Sigmoid colon (tissue), 7 donors: ENCODE results near the gene FGF21. TPM values are rescaled to one million over a fixed set of nuclear protein-coding genes. Genes with fewer than 3 reads are reported as not detected.

Experiments
- DNase-seq: peaks from one replicate; pipeline ENCODE4 v3.0.0-alpha.2; 2019
- H3K27ac ChIP-seq, 4 donors: fragments of 200-600 bp; sonication (generic); one replicate each; pipeline ENCODE4 v1.5.1; 2016 to 2019; ENCODE audit warnings: mild to moderate bottlenecking in 1 of 4
- H3K27me3 ChIP-seq, 3 donors: fragments of 200-600 bp; sonication (generic); one replicate each; pipeline ENCODE4 v1.5.1; 2019; ENCODE audit warnings: mild to moderate bottlenecking in 1 of 3
- H3K36me3 ChIP-seq, 4 donors: fragments of 200-600 bp; sonication (generic); one replicate each; pipeline ENCODE4 v1.5.1; 2016 to 2019
- H3K4me1 ChIP-seq, 4 donors: fragments of 200-600 bp; sonication (generic); one replicate each; pipeline ENCODE4 v1.5.1; 2017 to 2019
- H3K4me3 ChIP-seq, 4 donors: fragments of 200-600 bp; sonication (generic); one replicate each; pipeline ENCODE4 v1.5.1; 2017 to 2019; ENCODE audit warnings: mild to moderate bottlenecking in 2 of 4, moderate library complexity in 1 of 4
- H3K9me3 ChIP-seq, 4 donors: fragments of 200-600 bp in 3 of 4; sonication (generic) in 3 of 4; one replicate each; pipeline versions ENCODE4 v1.5.1 to v1.6.1; 2013 to 2019
- EP300 ChIP-seq, 4 donors: sonication (generic); formaldehyde crosslinking; IDR thresholded peaks; one replicate each; pipeline ENCODE4 v1.6.1; 2017; ENCODE audit warnings: antibody characterized with exemption in 4 of 4
- POLR2A ChIP-seq, 2 donors: fragments of 450-650 bp; IDR thresholded peaks; one replicate each; pipeline ENCODE4 v1.6.1; 2016; ENCODE audit warnings: antibody characterized with exemption in 2 of 2, mild to moderate bottlenecking in 2 of 2, moderate library complexity in 2 of 2
- POLR2AphosphoS5 ChIP-seq, 4 donors: sonication (generic); formaldehyde crosslinking; IDR thresholded peaks; one replicate each; pipeline ENCODE4 v1.6.1; 2017; ENCODE audit warnings: antibody characterized with exemption in 4 of 4
- WGBS, 2 donors: extraction: QIAGEN DNeasy Blood & Tissue Kit; methylation state at CpG; one replicate each; pipeline ENCODE4 v1.1.7; 2013; 5-methylcytosine and 5-hydroxymethylcytosine counted together
- intact Hi-C: fragments of 100-400 bp; cut with DNase I; formaldehyde crosslinking; loops from one replicate; pipeline ENCODE4 v1.15.1; 2023
- polyA plus RNA-seq, 3 donors: library from polyadenylated mRNA; stranded (reverse); fragments of 200-250 nt; gene quantifications; one replicate each; pipeline ENCODE4 v1.2.3, GENCODE V29; 2013
- total RNA-seq, 4 donors: library from RNA; depleted of rRNA; stranded (reverse); fragments of >200 nt; gene quantifications; one replicate each; pipeline ENCODE4 v1.1.0, GENCODE V29; 2016
- TF ChIP-seq, protein P1 (sequence below), 4 experiments: fragments of 450-650 bp in 3 of 4; fragments of 200-600 bp in 1 of 4; IDR thresholded peaks; one replicate each; pipeline ENCODE4 v1.5.1; 2016 to 2019; ENCODE audit warnings: antibody characterized with exemption in 4 of 4, mild to moderate bottlenecking in 3 of 4, moderate library complexity in 2 of 4
- donor health status: healthy with polysubstance abuse.
- donor health status: Bipolar disorder and iron deficiency.
- donor health status: healthy.

FGF21 gene, protein sequence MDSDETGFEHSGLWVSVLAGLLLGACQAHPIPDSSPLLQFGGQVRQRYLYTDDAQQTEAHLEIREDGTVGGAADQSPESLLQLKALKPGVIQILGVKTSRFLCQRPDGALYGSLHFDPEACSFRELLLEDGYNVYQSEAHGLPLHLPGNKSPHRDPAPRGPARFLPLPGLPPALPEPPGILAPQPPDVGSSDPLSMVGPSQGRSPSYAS
- total RNA-seq (not detected), polyA plus RNA-seq (not detected)

DNA sequence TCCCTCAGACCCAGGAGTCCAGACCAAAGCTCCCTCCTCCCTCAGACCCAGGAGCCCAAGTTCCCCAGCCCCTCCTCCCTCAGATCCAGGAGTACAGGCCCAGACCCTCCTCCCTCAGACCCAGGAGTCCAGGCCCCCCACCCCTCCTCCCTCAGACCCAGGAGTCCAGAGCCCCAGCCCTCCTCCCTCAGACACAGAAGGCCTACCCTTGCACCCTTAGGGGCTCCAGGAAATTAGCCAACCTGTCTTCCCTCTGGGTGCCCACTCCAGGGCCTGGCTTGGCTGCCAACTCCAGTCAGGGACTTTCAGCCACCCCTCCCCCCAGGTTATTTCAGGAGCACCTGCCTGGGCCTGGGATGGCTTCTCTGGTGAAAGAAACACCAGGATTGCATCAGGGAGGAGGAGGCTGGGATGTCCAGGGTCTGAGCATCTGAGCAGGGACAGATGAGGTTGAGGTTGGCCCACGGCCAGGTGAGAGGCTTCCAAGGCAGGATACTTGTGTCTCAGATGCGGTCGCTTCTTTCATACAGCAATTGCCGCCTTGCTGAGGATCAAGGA, at the start of gene FGF21:
Gene FGF21 (plus strand): TSS at position 441 of the 558 bp plus-strand sequence. CDS start 713 bp downstream, outside the sequence.
- 71 to 86% methylated on average over 4 of the region's 4 CpGs for WGBS, 2 donors
- Histone ChIP-seq H3K36me3 (no peaks in the 10 kb centered on the region), H3K4me1 (peaks cover 0 to 15% (median 13%) of the 10 kb centered on the region in 4 donors), H3K9me3 (no peaks in the 10 kb centered on the region), H3K27ac (no peak within 1 kb of the TSS), H3K27me3 (peaks cover 18 to 35% (median 32%) of the 10 kb centered on the region in 3 donors), H3K4me3 (no peak within 1 kb of the TSS)
- intact Hi-C loops: no loop called here
- no peak for TF ChIP-seq POLR2A (IDR thresholded peaks at IDR 0.05)
- no peak for TF ChIP-seq POLR2AphosphoS5 (IDR thresholded peaks at IDR 0.05)
- DNase-seq: no peak

DNA sequence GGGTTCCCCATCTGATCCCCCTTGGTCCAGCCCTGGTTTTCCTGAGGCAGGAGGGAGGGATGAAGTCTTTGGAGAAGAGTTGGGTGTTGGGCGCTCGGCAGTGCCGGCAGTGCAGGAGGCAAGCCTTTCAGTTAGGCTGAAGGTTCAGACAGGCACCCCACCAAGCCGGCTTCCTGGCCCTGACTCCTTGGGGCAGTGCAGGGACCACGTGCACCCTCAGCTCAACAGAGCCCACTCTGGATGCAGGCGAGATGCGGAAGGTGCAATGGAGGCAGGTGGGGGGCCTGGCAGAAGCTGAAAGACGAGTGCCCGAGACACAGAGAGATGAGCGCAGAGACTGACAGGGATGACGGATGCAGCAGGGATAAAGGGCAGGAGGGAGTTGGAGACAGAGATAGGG, 46.9 kb upstream of the FGF21 start:
- 80 to 85% methylated on average over 11 of the region's 11 CpGs for WGBS, 2 donors
- H3K4me1 ChIP-seq: peaks cover 0 to 10% (median 7%) of the 10 kb centered on the region in 4 donors

DNA sequence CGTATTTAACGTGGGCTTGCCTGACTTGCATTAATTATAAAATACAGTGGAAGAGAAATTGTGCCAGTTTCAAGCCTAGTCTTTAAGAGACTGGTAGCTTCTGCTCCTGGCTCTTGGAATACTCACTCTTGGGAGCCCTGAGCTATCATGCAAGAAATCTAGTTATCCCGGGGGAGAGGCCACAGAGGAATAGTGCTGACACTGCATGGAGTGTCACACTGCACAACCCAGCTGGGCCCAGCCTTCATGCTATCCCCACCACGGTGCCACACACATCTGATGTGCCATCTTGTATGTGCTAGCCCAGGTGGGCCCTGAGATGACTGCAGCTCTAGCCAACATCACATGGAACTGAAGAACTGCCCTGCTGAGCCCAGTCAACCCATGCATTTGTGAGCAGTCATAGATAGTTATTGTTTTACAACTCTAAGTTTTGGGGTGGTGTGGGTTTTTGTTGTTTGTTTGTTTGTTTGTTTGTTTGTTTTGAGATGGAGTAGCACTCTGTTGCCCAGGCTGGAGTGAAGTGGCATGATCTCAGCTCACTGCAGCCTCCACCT, 44.1 kb upstream of the FGF21 start:
- Histone ChIP-seq H3K4me3 (no peak overlapping the region), H3K36me3 (no peaks in the 10 kb centered on the region), H3K27ac (no peak overlapping the region), H3K27me3 (no peaks in the 10 kb centered on the region), H3K9me3 (peaks cover 0 to 2% (median 0%) of the 10 kb centered on the region in 4 donors), H3K4me1 (peaks cover 0 to 30% (median 25%) of the 10 kb centered on the region in 4 donors)
- no peak for DNase-seq
- 94 to 96% methylated on average over 4 of the region's 4 CpGs for WGBS, 2 donors
- no peak for TF ChIP-seq POLR2A (IDR thresholded peaks at IDR 0.05)
- no peak for TF ChIP-seq EP300 (IDR thresholded peaks at IDR 0.05)
- TF ChIP-seq, protein P1, sequence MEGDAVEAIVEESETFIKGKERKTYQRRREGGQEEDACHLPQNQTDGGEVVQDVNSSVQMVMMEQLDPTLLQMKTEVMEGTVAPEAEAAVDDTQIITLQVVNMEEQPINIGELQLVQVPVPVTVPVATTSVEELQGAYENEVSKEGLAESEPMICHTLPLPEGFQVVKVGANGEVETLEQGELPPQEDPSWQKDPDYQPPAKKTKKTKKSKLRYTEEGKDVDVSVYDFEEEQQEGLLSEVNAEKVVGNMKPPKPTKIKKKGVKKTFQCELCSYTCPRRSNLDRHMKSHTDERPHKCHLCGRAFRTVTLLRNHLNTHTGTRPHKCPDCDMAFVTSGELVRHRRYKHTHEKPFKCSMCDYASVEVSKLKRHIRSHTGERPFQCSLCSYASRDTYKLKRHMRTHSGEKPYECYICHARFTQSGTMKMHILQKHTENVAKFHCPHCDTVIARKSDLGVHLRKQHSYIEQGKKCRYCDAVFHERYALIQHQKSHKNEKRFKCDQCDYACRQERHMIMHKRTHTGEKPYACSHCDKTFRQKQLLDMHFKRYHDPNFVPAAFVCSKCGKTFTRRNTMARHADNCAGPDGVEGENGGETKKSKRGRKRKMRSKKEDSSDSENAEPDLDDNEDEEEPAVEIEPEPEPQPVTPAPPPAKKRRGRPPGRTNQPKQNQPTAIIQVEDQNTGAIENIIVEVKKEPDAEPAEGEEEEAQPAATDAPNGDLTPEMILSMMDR (IDR thresholded peaks at IDR 0.05): no peak
- TF ChIP-seq POLR2AphosphoS5 (IDR thresholded peaks at IDR 0.05): no peak
- intact Hi-C loops: loop anchor here (5.0 kb wide), 1 partner anchor 36 kb away; the partner anchor contains the start of gene IZUMO1

More for the DNA sequence above, 46.9 kb upstream of the FGF21 start:
- Histone ChIP-seq H3K27me3 (no peaks in the 10 kb centered on the region), H3K27ac (no peak overlapping the region), H3K9me3 (peaks cover 0 to 2% (median 0%) of the 10 kb centered on the region in 4 donors), H3K36me3 (no peaks in the 10 kb centered on the region), H3K4me3 (no peak overlapping the region)
- TF ChIP-seq, protein P1 (IDR thresholded peaks at IDR 0.05): no peak
- TF ChIP-seq EP300 (IDR thresholded peaks at IDR 0.05): no peak
- TF ChIP-seq POLR2AphosphoS5 (IDR thresholded peaks at IDR 0.05): no peak
- TF ChIP-seq POLR2A (IDR thresholded peaks at IDR 0.05): no peak
- DNase-seq: no peak
- intact Hi-C loops: no loop called here

DNA sequence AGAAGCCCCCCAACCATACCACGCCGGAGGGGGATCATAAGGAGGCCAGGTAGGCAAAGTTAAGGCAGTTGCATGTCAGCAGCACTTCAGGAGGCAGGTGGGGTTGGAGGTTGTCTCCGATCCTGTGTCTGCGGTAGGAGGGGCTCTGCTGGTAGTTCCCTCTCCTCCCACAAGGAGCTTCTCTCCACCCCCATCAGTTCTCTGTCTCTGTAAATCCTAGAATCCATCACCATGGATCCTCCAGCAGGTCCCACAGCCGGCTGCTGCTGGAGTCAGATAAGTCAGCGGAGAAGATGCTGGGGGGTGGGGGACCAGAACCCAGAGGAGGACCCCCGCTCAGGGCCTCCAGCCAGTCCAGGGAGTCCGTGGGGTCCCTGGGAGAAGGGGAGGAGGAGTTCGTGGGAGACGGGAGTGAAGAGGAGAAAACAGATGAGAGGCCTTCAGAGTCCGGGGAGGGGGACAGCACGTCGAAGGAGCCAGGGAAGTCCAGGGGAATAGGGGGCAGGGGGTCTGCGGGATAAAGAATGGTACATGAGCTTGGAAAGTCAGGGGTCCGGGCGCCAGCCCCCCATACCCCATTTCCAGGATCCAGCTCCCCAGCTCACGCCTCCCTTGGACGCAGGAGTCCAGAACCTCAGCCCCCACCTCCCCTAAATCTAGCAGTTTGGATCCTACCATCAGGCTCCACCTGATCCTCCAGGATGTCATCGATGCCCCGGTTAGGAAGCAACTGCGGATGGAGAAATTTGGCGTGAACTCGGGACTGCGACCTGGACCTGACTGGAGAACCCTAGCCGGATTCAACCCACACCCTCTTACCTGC, 42.1 kb upstream of the FGF21 start:
- Histone ChIP-seq H3K27me3 (no peaks in the 10 kb centered on the region), H3K4me1 (peaks cover 0 to 45% (median 38%) of the 10 kb centered on the region in 4 donors), H3K4me3 (peak overlapping the region; percentile 52 to 75 (median 62)), H3K9me3 (peaks cover 0 to 2% (median 0%) of the 10 kb centered on the region in 4 donors), H3K36me3 (no peaks in the 10 kb centered on the region), H3K27ac (peak overlapping the region; percentile 77 to 88 (median 84))
- intact Hi-C loops: loop anchor here (2.0 to 5.0 kb wide), 2 partner anchors 34 to 38 kb away; partner anchors contain the start of gene IZUMO1
- no peak for TF ChIP-seq EP300 (IDR thresholded peaks at IDR 0.05)
- TF ChIP-seq, protein P1 (IDR thresholded peaks at IDR 0.05): peak in 2 of 4 experiments; percentile 9 to 18
- TF ChIP-seq POLR2AphosphoS5 (IDR thresholded peaks at IDR 0.05): no peak
- TF ChIP-seq POLR2A (IDR thresholded peaks at IDR 0.05): no peak
- no peak for DNase-seq
- 14 to 18% methylated on average over 25 of the region's 25 CpGs for WGBS, 2 donors
